ENCODE measurements around the gene STAM. TPM values are rescaled to one million over a fixed set of nuclear protein-coding genes. Genes with fewer than 3 reads are reported as not detected.
"Not testable (repeated sequence)": the region's sequence is repeated elsewhere in the genome, so short reads cannot be mapped to it uniquely, and the experiment has no call there.

The STAM gene
- total RNA-seq, 1 donor from 2014 or later, result 18.0 TPM

GRCh38 chr10:17709492-17709891 lies 65.5 kb downstream of the STAM start:
- intact Hi-C loops (cut with DNase I), result no loop called here
- no peak for ATAC-seq (ENCODE audit: poor library complexity)
- no peak for DNase-seq

- ATAC-seq (ENCODE audit: poor library complexity) (peak; percentile 59), DNase-seq (no peak)
- intact Hi-C loops (cut with DNase I), result no loop called here
Measured at GRCh38 chr10:17710181-17710580, 66.2 kb downstream of the STAM start.

GRCh38 chr10:17712053-17712452 lies 68.1 kb downstream of the STAM start:
- no peak for DNase-seq
- no peak for ATAC-seq (ENCODE audit: poor library complexity)
- intact Hi-C loops (cut with DNase I), result no loop called here

GRCh38 chr10:17712717-17713471 lies 68.9 kb downstream of the STAM start:
- DNase-seq, result no peak
- peak; percentile 68 for ATAC-seq (ENCODE audit: poor library complexity)
- intact Hi-C loops (cut with DNase I), result no loop called here

DNA sequence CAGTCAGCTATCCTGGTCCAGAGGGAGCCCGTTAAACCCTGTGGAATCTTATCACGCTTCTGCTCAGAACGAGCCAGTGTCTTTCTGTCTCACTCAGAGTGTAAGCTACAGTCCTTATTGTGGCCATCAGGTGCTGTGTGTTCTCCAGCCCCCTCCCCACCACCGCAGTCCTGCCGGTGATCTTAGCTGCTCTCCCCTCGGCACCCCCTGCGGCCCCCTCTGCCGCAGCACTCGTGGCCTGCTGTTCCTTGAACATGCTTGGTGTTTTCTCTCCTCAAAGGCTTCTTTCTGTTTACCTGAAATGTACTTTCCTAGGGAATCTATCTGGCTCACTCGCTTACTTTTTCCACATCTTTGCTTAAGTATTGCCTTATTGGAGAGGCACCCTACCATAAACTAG lies 69.8 kb downstream of the STAM start:
- no peak for ATAC-seq (ENCODE audit: poor library complexity)
- DNase-seq, result no peak
- intact Hi-C loops (cut with DNase I), result no loop called here

GRCh38 chr10:17716161-17716560 lies 72.2 kb downstream of the STAM start:
- intact Hi-C loops (cut with DNase I), result no loop called here
- ATAC-seq (ENCODE audit: poor library complexity), result no peak

DNA sequence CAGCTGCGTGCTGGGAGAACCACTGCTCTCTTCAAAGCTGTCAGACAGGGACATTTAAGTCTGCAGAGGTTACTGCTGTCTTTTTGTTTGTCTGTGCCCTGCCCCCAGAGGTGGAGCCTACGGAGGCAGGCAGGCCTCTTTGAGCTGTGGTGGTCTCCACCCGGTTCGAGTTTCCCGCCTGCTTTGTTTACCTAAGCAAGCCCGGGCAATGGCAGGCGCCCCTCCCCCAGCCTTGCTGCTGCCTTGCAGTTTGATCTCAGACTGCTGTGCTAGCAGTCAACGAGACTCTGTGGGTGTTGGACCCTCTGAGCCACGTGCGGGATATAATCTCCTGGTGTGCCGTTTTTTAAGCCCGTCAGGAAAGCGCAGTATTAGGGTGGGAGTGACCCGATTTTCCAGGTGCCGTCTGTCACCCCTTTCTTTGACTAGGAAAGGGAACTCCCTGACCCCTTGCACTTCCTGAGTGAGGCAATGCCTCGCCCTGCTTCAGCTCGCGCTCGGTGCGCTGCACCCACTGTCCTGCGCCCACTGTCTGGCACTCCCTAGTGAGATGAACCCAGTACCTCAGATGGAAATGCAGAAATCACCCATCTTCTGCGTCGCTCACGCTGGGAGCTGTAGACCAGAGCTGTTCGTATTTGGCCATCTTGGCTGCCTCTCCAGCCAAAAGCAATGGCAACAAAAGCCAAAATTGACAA lies 78.5 kb downstream of the STAM start:
- intact Hi-C loops (cut with DNase I); DNase-seq; ATAC-seq (ENCODE audit: poor library complexity): not testable (repeated sequence)

More at GRCh38 chr10:17716161-17716560, 72.2 kb downstream of the STAM start:
- DNase-seq, result no peak

DNA sequence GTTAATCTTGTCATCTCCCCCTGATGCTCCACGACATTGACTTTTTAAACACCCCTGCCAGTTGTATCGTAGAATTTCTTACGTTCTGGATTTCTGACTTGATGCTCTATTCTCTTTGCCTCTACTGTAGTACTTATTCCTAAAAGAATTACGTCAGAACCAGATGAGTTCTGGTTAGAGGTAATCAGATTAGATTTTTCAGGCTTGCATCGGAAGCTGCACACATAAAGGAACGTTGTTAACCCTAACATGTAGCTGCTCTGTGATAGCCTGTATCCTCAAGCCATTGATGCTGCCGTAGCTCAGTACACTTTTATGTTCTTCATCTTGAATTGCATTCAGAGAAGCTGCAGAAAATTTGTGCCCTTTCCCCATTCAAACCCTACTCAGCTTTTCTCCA lies 81.8 kb downstream of the STAM start:
- ATAC-seq (ENCODE audit: poor library complexity) (no peak), DNase-seq (no peak)
- intact Hi-C loops (cut with DNase I), result no loop called here

DNA sequence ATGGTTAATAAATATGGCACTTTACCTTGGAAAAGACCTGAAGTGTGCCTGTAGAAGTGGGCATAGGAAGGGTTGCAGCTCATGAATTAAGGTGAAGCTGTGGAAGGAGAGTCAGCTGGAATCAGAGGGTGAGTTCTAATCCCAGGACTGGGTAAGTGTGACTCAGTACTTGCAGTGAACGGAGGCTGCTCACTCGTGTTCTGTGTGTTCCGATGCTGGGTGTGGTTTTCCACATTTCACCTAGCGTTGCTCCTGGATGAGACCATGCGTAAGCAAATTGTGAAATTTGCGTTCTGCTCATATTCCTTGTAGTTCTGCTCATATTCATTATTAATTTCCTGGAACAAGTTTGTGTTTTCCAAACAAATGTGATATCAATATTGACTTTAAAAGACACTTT lies 85.7 kb downstream of the STAM start:
- ATAC-seq (ENCODE audit: poor library complexity) (no peak), DNase-seq (no peak)
- intact Hi-C loops (cut with DNase I), result no loop called here

GRCh38 chr10:17730667-17731066 lies 86.7 kb downstream of the STAM start:
- intact Hi-C loops (cut with DNase I), result no loop called here
- ATAC-seq (ENCODE audit: poor library complexity) (peak; percentile 51), DNase-seq (no peak)

GRCh38 chr10:17731331-17732020 lies 87.5 kb downstream of the STAM start:
- intact Hi-C loops (cut with DNase I), result no loop called here
- no peak for ATAC-seq (ENCODE audit: poor library complexity)
- no peak for DNase-seq

DNA sequence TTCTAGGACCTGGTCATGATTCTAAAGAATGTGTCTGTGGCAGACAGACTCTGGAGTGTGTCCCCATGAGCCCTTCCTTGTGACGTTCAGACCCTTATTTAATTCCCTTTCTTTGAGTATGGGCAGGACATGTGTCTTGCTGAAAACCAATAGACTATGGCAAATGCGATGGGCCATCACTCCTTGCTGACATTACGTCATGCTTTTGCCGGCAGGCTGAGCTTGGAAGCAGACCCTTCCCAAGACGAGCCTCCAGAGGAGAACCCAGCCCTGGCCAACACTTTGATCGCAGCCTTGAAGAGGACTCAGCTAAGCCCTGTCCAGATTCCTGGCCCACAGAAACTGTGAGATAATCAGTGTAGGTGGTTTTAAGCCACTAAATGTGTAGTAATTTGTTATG lies 89.7 kb downstream of the STAM start:
- intact Hi-C loops (cut with DNase I), result no loop called here
- no peak for DNase-seq
- no peak for ATAC-seq (ENCODE audit: poor library complexity)

- ATAC-seq (ENCODE audit: poor library complexity) (no peak), DNase-seq (no peak)
- intact Hi-C loops (cut with DNase I), result no loop called here
Measured at GRCh38 chr10:17734432-17735080, 90.6 kb downstream of the STAM start.

DNA sequence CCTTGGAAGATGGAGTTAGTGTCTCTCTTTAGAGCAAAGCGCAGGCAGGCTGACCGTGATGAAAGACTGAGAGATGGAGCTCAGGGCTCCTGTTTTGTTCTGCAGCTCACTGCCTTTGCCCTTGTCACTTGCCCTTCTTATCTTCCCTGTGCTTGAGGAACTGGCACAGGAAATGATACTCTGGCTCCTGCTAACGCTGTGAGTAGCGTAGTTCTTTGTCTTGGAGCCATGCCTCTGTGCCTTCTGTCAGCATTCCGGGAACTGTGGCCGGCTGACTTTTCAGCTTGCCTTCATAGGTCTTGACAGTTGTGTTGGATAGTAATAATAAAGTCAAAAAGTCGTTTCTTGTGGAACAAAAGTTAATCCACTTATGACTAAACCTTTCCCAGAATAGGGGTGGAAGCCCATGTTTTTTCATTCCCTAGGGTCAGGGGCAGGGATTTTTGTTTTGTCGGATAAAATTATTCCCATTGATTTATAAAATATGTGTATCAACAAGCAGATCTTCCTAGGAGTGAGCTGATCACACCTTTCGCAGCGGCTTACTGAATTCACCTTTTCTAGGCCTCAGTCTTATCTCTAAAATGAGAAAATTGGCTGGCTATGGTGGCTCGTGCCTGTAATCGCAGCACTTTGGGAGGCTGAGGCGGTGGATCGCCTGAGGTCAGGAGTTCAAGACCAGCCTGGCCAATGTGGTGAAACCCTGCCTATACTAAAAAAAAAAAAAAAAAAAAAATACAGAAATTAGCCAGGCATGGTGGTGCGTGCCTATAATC lies 91.4 kb downstream of the STAM start:
- intact Hi-C loops (cut with DNase I), result no loop called here
- ATAC-seq (ENCODE audit: poor library complexity) (peak; percentile 83), DNase-seq (peak; percentile 62)

- no peak for DNase-seq
- no peak for ATAC-seq (ENCODE audit: poor library complexity)
- intact Hi-C loops (cut with DNase I), result no loop called here
Measured at GRCh38 chr10:17736223-17736622, 92.3 kb downstream of the STAM start.

GRCh38 chr10:17737027-17737965 lies 93.3 kb downstream of the STAM start:
- intact Hi-C loops (cut with DNase I), result no loop called here
- ATAC-seq (ENCODE audit: poor library complexity), result peak; percentile 52
- peak; percentile 56 for DNase-seq

DNA sequence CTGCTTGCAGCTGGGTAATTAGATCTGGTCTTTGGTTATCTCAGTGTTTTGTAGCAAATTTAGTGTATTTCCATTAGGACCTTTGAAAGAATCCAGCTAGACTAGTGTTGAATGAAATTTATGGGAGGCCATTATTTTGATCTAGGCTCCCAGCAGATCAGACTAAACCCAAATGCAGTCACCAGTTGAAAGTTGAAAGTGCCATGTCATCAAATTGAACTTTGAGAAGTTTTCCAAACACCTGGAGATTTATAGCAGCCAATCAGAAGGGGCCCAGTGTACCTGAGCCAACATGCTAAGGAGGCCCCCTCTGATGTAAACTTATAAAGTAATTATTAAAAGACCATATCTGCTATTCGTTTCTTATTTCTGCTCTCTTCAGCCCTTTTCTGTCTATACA lies 96.7 kb downstream of the STAM start:
- intact Hi-C loops (cut with DNase I), result no loop called here
- DNase-seq, result no peak
- no peak for ATAC-seq (ENCODE audit: poor library complexity)

Data from Right ventricle myocardium superior (tissue), 1 donor.